Hematopoietic multipotent progenitor cell treated with erythropoietin and hydrocortisone succinate and interleukin-3 and kit ligand, for 8 days (in vitro differentiated cells): ENCODE measurements around the gene ABCB8.

Source experiments
- DNase-seq: peaks from one replicate; pipeline ENCODE4 v3.0.0-alpha.2; 2015

ABCB8 gene

DNA sequence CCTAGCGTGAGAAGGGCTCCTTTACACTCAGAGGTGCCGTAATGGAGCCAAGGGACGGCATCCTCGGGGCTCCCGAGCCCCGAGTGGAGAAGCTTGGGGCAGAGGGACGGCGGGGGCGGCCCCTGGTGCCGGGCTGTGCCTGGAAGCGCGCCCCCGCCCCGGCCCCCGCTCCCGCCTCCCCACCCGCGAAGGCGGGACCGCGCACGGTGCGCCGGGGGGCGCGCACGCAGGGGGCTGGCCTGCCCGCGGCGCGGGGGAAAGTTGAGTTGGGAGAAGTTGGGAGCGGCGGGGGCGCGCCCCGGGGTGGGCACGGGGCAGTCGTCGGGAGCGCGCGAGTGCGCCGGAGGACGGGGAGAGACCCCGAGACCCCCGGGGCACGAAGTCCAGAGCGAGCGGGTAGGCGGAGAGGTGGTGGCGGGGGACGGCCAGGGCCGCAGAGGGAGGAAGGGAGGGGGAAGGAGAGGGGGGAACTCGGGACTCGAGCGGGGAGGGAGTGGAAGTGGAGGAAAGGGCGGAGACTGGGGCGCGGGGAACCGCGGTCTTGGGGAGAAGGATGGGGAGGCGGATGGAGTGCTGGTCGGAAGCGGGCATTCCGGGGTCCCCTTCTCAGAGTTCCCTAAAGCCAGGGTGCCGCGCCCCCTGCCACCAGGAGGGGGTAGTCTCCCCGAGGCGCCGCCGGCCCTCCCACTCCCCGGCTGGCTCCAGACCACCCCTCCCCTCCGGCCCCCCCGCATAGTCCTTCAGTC, 31.3 kb downstream of the ABCB8 start, which contains the start of gene SLC4A2:
TSS of gene SLC4A2 (plus strand) at position 223 of the 746 bp plus-strand sequence. CDS start 2,399 bp downstream, outside the sequence.
- peak; percentile 71 for DNase-seq

DNA sequence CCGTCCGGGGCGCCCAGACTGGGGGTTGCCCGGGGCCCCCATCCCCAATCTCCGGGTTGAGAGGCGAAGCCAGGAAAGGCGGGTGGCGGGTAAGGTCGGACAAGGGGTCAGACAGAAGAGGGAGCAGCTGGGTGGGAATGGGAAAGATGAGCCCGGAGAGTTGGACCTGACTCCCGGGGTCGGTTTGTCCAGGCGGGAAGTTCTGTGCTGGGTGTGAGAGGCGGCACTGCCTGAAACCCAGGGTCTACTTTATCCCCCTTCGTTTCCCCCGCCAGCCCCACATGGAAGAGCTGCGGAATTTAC, 31.8 kb downstream of the ABCB8 start:
- DNase-seq, result no peak

DNA sequence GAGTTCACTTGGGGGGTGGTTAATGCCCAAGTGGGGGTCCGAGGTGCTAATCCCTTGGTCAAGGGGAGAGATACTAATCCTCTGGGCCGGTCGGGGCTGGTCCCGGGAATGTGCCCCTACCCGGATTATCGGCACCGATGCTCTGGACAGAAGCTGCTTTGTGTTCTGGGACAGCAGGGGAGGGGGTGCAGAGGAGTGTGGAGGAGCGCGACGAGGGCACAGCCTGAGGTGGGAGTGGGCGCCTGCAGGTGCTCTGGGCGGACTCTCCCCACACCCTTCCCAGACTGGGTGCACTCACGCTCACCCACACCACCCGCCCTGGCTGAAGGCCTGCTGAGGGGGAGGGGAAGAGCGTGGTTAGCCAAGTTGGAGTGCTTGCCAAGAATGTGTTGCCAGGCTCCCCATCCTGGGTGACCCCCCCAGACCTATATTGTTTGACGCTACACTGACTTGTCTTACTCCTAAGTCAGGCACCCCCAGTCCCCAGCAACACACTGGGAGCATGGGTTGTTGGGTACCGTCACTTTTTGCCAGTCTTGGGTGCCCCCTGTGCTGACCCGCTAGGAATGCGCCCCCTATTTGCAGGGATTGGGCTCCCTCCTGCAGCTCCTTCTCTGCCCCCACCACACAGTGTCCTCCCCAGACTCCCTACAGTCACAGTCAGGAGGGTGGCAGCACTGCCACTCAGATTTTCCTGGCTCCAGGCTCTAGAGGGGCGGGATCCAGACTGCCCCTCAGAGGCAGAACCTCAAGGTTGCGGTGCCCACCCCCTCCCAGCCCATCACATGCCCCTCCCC, 32.4 kb downstream of the ABCB8 start:
- peak; percentile 72 for DNase-seq

DNA sequence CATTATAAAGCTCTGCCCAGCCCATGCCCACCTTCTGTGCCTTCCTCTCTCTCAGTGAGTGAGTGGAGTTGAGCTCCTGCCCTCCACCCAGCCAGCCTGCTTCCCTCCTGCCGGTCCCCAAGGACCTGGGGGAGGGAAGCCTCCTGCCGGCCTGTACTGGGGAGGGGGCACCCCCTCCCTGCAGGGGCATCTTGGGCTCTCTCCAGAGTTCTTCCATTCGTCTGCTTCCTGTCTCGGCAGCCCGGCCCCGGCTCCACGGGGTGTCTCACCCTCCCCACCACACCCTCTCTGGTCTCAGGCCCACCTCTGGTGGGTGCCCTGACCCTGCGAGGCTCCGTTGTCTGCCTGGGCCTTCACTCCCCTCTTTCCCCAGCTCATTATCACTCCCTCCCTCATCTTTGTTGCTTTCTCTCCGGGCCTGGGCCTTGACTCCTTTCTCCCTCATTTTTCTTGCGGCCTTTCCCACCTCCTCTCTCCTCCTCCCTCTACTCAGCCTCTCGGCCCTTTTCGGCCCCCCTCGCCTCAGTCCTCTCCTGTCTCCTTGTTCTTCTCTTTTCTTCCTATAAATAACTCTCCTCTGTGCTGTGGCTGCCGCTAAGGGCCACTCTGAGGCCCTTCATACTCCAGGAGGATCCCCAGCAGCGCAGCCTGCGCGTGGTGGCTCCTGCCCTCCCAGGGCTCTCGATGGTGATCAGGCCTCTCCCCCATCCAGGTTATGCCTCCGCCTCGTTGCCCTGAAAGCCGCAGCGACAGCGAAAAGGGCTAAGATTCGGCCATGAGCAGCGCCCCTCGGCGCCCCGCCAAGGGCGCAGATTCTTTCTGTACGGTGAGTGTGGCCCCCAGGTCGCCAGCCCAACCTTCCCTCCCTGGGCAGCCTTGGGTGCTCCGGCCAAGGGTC, 33.2 kb downstream of the ABCB8 start:
- no peak for DNase-seq

DNA sequence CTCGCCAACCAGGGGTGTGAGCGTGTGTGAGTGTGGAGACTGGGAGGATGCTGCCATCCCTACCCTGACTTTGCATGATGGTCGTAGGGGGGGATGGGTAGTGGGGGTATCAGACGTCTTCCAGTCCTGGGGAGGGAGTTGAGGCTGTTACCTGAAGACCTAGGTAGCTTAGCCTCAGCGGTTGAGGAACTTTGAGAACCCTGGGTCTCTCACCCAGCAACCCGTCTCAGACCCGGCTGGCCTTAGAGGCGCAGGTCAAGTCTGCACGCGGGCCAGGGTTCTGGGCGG, 33.8 kb downstream of the ABCB8 start:
- no peak for DNase-seq

DNA sequence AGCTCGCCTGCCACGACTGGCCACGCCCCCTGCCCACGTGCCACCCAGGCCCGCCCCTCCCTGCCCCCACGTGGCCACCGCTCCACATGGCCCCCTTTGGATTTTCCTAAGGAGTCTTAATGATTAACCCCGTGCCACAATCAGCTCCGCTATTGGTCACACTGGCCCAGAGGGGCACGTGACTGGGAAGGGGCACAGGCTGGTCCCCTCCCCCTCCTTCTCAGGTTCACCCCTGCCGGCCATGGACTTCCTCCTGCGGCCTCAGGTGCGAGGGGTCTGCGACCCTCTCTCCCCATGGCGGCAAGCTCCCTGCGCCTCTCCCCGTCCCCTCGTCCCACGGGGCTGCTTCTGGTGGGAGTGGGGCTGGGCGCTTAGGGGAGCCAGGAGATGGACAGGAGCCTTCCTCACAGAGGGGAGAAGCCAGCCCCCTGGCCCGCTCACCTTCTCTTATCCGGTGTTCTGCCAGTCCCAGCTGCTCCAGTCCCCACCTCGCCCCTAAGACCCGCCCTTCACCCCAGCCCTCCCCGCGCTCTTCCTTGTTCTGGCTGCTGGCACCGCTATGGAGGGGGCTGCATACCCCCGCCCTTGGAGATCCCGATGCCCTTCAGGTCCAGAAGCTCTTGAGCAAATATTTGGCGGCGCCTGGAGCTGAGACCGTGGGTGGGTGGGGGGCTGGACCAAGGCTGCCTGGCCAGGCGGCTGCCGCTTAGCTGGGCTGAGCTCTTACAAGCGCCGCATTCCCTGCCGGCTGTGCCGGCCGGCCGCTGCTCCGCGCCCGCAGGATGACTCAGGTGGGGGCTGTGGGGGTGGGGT, 34.4 kb downstream of the ABCB8 start:
- no peak for DNase-seq

DNA sequence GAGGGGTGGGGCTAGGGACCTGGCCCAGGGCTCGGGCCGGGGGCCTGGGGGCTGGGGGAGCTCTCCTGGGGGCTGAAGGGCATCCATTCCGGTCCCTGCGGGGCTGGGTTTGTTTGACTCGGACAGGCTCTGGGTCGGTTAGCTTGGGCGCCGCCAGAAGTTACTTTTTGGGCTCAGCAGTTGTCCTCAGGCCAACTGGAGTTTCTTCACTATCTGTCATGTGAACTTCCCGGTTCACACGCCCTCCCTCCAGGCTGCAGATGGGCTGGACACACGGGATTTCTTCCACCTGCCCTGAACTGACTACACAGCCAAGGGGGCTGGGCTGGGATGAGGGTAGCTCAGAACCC, 34.9 kb downstream of the ABCB8 start:
- no peak for DNase-seq

DNA sequence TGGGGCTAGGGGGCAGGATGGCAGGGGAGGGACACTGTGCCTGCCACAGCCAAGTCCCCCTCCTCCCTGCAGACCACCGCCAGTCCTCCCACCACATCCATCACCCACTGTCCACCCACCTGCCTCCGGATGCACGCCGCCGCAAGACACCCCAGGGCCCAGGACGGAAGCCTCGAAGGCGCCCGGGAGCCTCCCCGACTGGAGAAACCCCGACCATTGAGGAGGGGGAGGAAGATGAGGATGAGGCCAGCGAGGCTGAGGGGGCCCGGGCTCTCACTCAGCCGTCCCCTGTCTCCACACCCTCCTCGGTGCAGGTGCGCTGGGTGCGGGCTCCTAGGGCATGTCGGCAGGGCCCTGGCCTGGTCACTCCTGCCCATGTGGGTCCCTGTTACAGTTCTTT, 36.2 kb downstream of the ABCB8 start:
- no peak for DNase-seq

DNA sequence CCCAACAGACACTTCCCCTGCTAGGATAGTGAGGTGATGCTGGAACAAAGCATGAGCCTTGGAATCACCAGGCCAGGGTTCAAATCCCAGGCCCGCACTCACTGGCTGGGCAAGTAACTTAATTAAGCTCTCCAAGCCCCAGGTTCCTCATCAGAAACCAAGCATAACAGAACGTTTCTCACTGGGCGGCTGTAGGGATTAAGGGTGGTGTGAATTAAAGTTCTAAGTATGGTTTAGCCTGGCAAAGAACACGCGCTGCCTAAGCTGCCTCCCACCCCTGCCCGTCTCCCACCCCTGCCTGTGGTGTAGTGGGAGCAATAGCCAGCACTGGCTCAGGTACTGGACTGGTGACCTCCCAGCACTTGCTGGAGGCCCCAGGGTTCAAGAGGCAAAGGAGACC, 36.7 kb downstream of the ABCB8 start:
- no peak for DNase-seq

DNA sequence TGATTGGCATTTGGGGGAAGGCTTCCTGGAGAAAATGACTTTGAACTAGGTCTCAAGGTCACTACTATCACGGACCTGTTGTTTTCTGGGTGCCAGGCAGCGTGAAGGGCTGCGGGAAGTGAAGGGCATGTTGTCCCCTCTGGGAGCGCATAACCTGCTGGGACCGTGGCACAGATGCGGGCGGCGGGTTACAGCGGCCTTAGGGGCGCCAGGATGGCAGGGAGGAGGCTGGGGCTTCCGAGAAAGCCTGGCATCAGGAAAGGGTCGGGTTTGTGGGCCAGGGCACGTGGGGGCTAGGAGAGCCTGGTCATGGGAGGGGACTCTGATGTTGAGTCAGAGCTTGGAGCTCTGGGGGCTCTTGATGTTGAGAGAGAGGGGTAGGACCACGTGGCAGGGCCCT, 37.3 kb downstream of the ABCB8 start:
- DNase-seq, result no peak

DNA sequence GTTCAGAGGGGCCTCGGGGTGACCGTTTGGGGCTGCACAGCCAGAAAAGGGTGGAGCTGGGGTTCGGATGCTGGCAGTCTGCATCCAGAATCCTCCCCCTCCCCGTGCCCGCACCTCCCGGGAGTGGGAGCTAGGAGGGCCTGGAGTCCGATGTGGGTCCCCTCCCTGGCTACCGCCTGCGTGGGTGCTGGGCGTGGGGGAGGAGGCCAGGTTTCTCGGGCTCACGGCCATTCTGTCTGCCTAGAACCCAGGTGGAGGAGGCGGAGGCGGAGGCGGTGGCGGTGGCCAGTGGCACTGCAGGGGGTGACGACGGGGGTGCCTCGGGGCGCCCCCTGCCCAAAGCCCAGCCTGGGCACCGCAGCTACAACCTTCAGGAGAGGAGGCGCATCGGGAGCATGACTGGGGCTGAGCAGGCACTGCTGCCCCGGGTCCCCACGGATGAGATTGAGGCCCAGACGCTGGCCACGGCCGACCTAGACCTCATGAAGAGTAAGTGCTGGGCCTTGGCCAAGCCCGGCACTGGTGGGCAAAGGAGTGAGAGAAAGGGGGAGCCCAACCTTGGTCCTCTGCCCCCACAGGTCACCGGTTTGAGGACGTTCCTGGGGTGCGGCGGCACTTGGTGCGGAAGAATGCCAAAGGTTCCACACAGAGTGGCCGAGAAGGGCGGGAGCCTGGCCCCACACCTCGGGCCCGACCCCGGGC, 38.2 kb downstream of the ABCB8 start:
- DNase-seq, result no peak

DNA sequence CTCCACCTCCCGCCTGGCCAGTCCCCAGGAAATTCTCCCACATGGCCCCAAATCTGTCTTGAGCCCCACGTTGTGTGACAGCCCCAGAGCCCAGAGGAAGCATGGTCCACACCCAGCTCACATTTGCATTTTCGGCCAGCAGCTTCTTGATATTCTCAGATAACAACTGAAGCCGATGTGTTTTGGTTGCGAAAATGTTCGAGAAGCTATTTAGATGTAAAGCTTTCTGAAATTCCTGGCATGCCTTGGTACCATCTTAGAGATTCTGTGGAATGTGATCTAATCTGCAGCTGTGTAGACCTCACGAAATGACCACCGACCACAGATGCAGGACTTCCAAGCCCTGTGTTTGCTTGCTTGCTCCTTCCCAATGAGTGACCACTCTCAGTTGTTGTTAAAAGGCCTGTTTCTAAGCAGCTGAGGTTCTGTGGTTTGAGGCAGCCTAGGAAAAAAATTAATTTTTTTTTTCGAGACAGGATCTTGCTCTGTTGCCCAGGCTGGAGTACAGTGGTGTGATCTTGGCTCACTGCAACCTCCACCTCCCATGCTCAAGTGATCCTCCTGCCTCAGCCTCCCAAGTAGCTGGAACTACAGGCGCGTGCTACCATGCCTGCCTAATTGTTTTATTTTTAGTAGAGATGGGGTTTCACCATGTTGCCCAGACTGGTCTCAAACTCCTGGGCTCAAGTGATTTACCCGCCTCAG, 40.0 kb downstream of the ABCB8 start:
- no peak for DNase-seq

DNA sequence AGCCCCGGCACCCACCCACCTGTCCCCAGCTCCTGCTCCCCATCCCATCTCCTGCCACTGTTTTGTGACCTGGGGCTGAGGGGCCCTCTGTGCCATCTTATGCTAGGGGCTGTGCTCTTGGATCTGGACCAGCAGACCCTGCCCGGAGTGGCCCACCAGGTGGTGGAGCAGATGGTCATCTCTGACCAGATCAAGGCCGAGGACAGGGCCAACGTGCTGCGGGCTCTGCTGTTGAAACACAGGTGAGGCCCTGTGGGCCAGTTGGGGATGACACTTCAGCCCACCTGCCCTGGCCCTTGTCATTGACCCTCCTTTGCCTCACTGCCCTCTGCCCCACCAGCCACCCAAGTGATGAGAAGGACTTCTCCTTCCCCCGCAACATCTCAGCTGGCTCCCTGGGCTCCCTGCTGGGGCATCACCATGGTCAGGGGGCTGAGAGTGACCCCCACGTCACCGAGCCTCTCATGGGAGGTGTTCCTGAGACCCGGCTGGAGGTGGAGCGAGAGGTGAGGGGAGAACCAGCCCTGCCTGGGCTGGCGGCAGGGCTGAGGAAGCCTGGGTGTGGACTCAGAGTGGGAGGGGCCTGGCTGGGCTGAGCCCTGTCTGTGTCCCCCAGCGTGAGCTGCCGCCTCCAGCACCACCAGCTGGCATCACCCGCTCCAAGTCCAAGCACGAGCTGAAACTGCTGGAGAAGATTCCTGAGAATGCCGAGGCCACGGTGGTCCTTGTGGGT, 41.8 kb downstream of the ABCB8 start:
- no peak for DNase-seq

DNA sequence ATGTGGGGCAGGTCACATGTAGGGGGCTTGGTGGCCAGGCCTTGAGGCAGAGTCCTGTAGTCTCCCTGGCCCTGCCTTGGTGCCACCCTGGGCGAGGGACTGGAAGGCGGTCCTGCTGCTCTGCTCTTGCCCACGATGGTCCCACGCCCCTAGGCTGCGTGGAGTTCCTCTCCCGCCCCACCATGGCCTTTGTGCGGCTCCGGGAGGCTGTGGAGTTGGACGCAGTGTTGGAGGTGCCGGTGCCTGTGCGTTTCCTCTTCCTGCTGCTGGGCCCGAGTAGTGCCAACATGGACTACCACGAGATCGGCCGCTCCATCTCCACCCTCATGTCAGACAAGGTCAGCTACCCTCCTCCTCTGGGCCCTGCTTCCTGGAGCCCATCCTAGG, 42.3 kb downstream of the ABCB8 start:
- no peak for DNase-seq

DNA sequence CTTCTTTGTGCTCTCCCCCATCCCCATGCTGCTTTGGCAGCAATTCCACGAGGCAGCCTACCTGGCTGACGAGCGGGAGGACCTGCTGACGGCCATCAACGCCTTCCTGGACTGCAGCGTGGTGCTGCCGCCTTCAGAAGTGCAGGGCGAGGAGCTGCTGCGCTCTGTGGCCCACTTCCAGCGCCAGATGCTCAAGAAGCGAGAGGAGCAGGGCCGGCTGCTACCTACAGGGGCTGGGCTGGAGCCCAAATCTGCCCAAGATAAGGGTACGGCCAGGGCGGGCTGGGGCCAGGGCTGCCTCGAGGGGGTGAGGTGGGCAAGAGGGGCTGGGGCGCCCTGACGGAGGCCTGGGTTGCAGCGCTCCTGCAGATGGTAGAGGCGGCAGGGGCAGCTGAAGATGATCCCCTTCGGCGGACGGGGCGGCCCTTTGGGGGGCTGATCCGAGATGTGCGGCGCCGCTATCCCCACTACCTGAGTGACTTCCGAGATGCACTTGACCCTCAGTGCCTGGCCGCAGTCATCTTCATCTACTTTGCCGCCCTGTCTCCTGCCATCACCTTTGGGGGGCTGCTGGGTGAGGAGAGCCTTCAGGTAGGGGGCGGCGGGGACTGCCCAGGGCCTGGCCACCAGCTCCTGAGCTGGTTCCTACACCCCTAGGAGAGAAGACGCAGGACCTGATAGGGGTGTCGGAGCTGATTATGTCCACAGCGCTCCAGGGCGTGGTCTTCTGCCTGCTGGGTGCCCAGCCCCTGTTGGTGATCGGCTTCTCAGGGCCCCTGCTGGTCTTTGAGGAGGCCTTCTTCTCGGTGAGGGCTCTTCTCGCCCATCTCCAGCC, 43.0 kb downstream of the ABCB8 start:
- no peak for DNase-seq

DNA sequence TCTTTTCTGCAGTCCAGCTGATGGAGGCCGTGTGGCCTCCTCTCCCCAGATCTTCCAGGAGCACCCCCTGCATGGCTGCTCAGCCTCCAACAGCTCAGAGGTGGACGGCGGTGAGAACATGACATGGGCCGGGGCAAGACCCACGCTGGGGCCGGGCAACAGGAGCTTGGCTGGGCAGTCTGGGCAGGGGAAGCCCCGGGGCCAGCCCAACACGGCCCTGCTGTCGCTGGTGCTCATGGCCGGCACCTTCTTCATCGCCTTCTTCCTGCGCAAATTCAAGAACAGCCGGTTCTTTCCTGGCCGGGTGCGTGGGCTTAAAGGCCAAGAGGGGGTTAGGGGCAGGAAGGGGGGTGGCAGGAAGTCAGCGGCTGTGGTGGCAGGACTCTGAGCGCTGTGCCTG, 45.7 kb downstream of the ABCB8 start:
- DNase-seq, result no peak

DNA sequence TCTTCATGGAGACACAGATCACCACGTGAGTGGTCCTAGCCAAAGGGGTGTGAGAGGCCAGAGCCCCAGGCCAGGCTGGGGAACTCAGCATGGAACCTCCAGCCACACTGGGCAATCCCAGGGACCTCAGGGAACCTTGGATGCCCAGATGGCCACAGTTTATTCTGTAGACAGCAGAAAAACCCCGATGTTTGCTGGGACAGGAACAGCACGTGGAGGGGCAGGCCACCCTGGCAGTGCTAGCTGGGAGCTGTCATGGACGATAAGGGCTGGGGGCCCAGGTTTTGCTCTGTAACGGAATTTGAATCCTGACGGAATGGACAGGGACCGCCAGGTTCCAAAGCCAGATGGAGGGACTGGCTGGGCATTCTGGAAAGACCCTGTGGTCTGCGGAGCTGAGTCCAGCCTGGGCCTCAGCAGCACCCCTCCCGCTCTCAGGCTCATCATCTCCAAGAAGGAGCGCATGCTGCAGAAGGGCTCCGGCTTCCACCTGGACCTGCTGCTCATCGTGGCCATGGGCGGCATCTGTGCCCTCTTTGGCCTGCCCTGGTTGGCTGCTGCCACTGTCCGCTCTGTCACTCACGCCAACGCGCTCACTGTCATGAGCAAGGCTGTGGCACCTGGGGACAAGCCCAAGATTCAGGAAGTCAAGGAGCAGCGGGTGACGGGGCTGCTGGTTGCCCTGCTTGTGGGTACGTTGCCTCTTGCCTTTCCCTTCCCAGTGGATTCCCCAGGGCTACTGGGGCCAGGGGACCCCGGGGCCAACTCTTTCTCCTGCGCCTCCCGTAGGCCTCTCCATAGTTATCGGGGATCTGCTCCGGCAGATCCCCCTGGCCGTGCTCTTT, 46.8 kb downstream of the ABCB8 start:
- DNase-seq, result no peak

DNA sequence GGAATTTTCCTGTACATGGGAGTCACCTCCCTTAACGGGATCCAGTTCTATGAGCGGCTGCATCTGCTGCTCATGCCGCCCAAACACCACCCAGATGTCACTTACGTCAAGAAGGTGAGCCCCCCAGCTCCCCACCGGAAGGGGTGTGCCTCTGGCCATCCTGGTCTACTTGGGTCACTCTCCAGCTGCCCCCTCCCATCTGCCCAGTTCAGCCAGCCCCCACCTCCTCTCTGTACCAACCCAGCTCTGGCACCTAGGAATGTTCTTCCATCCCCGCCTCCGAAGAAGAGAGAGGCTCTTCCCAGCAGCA, 47.4 kb downstream of the ABCB8 start:
- no peak for DNase-seq

DNA sequence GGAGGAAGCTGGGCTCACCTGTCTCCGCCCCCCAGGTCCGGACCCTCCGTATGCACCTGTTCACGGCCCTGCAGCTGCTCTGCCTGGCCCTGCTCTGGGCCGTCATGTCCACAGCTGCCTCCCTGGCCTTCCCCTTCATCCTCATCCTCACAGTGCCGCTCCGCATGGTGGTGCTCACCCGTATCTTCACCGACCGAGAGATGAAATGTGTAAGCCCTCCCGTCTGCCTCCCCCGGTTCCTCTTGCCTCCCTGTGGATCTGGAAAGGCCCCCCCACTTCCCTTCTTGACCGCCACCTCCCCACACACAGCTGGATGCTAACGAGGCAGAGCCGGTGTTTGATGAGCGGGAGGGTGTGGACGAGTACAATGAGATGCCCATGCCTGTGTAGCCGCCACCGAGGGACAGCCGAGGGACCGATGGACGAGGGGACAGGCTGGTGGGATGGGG, 47.8 kb downstream of the ABCB8 start:
- DNase-seq, result no peak
